ENCODE data around the gene UBE2G1. TPM values are rescaled to one million over a fixed set of nuclear protein-coding genes. Genes with fewer than 3 reads are reported as not detected.

The UBE2G1 gene
- total RNA-seq, 4 donors from 2014 or later: 27.3 to 54.0 (median 32.0) TPM

DNA sequence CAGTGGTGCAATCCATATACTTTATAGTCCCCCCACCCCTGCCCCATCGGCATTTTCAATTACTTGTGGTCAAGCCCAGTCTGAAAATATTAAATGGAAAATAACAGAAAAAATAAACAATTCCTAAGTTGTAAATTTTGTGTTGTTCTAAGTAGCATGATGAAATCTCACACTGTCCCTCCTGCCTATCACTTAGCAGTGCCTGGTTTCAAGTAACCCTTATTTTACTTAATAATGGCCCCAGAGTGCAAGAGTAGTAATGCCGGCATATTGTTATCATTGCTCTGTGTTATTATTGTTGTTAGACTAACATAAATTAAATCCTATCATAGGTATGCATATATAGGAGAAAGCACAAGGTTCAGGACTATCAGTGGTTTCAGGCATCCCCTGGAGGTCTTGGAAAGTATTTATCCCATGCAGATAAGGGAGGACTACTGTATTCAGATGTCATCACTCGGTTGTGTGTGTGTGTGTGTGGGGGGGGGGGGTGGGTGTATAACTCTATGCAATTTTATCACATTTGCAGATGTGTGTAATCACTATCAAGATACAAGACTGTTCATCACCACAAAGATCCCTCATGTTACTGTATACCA lies 9.3 kb downstream of the UBE2G1 start:
- no peak for TF ChIP-seq CTCF (IDR thresholded peaks at IDR 0.05; ENCODE audit: low read depth)

- no peak for TF ChIP-seq CTCF (IDR thresholded peaks at IDR 0.05; ENCODE audit: low read depth)
Measured at GRCh38 chr17:4354862-4355514, 11.5 kb downstream of the UBE2G1 start.

DNA sequence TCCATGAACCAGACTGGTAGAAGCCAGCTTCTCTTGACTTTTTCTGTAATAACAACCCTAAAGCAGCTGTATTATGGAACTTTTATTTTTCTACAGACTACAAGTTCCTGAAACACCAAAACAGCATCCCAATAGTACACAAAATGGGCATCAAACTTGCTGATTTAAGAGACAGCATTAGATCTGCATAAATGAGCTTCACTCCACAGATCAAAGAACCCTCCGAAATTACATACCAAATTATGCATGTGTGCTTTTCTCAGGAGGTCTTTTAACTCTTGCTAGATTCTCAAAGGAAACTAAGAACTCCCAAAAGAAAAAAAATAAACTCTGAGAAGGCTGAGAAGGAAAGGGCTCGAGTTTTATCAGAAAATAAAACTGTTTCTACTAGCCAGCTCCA lies 12.3 kb downstream of the UBE2G1 start:
- TF ChIP-seq CTCF (IDR thresholded peaks at IDR 0.05; ENCODE audit: low read depth): no peak

- TF ChIP-seq CTCF (IDR thresholded peaks at IDR 0.05; ENCODE audit: low read depth): no peak
Measured at GRCh38 chr17:4345581-4346252, 20.8 kb downstream of the UBE2G1 start.

DNA sequence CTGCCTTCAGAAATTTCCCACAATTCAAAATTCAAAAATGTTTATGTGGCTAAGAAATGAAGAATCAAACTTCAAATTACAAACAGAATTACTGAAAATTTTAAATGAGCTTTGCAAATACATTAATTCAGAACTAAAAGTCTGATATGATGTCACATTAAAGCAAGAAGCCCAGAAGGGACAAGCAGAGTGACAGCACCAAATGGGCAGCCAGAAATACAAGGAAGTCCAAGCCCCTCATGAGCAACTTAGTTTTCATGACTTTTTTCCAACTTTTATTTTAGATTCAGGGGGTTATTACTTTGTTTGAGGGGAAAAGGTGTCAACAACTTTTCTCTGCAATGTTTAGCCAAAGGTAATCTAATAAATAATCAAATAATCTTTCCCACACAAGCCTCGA lies 21.5 kb downstream of the UBE2G1 start:
- TF ChIP-seq CTCF (IDR thresholded peaks at IDR 0.05; ENCODE audit: low read depth): no peak

DNA sequence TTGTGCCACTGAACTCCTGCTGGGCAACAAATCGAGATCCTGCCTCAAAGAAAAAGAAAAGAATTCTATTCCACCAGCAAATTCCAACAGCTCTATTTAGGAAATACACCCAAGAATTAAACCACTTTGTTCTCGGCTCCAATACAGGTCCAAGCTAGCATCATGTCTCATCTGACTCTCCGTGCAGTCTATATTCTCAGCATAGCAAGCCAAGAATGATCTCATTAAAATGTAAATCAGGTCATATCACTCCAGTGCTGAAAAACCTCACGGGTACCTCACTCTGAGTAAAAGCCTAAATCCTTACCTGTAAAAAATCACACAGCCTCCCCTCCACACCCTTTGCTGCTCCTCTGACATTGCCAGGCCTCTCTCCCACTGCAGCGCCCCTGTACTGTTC lies 23.9 kb downstream of the UBE2G1 start:
- no peak for TF ChIP-seq CTCF (IDR thresholded peaks at IDR 0.05; ENCODE audit: low read depth)

DNA sequence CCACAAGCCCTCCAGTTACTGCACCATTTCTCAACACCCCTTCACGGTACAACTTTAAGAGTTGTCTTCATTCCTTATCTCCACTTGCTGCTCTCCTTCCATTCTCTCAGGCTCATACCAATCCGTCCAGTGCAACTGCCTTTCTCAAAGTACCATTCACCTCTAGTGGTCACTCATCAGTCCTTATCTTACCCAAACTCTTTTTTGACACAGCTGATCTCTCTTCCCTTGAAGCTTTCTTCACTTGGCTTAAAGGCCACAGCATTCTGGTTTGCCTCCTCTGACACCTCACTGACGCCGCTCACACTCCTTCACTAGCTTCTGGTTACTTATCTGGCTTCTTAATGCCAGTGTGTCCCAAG lies 24.9 kb downstream of the UBE2G1 start:
- TF ChIP-seq CTCF (IDR thresholded peaks at IDR 0.05; ENCODE audit: low read depth): no peak

Data from subcutaneous adipose tissue (tissue), 4 donors.